HG02642 (cell line): ENCODE measurements around the gene RFX4.

ENCODE experiments used
- ATAC-seq: cut with Tn5 transposase; IDR thresholded peaks from one replicate; pipeline ENCODE4 v1.9.1; 2021; ENCODE audit warnings: mild to moderate bottlenecking; ENCODE audit not compliant: unreplicated experiment, poor library complexity

The RFX4 gene

DNA sequence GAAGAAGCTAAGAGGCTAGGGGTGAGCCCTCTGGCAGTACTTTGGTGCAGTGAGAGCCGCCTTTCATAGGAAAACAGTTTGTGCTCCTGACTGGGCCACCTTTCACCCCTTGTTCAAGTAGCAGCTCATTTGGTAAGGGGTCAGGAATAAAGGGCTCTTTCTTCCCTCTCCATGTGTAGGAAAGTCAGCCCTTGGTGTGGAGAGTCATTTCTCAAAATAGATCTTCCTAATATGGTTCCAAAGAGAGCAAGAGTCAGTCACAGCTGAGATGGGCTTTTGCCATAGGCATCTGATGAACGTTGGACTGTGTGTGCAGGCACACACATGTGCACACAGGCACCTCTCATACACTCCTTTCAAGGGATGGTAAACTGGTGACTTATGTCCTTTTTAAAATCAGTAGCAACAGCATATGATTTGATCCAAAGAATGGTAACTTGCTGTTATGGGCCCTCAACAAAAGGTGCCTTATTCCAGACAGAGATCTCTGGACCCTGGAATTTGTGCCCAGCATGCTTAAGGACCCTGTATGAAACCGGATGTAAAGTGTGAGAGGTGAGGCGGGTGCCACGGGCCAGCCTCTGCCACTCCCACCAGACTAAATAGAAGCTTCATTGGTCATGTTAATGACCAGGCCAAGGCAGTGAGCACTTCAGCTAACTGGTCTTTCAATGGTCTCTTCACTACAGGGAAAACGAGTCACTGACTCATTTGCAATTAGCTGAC, 175.0 kb downstream of the RFX4 start:
- no peak for ATAC-seq

DNA sequence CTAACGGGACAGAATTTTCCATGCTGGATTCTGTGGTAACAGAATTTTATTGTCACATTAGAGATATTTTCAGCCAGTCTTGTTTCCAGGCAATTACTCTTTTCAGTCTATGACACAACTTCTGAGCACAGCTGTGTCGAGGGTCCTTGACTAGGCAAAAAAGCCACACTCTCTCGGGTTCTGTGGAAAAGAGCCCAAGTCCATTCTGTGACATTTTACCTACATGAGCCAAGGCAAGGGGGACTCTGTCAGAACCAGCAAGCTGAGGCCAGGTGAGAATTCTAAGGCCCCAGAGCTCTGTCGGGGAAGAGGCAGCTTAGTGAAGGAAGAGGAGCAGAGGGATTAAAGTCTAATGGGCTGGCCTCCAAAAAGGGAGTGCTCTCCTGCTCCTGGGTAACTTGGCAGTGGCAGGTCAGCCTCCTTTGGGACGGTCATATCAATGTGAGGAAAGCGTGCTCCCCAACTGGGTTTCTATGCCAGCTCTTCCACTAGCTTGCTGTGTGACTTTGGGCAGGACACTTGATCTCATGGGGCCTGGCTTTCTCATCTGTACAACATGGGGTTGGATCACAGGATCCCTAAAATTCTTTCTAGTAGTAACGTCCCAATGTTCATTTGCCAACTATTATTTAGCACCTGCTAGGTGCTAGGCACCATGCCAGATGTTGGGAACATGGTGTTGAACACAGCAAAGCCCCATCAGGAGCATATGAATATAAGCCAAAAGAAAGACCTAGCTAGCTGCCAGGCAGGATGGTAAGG, 175.7 kb downstream of the RFX4 start:
- no peak for ATAC-seq

DNA sequence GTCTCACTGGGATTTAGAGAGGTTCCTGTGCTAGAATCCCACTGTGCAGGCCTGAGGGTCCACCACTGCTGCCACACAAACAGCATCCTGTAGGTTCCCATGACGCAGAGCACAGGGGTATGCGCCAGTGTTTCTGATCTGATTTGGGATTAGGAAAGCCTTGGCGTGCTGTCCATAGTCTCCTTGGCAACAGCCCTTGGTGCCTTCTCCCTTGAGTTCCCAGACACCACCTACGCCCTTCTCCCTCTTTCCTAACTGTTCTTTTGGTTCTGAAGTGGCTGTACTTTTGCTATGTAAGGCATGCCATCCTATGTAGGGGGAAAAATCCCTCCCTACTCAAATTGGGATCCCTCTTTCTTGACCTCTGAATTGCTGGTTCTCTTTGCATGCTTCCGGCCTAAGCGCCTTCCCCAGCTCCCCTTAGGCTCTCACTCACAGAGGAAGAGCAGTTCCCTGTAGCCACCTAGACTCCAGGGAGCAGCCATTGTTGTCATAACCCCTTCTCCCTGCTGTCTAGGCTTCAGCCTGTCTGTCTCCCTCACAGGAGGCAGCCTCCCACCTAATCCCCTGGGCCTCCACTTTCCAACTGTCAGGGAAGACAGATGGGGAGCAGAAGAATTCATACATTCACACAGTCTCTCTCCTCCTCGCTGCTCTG, 176.9 kb downstream of the RFX4 start:
- peak; percentile 33 for ATAC-seq

DNA sequence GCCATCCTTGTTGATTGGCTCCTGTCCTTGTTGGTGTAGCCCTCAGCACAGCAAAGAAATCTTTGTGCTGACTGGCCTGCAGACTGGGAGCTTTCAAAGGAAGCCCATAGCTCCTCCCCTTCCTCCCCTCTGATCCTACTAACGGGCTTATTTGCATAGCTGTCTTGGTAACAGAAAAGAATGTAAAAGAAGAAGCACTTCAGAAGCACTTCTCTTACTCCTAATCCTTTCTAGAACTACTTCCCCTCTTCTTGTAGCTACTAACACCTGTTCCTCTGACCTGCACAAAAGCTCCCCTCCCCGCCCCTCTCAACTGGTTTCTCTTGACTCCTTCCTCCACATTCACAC, 177.4 kb downstream of the RFX4 start:
- peak; percentile 97 for ATAC-seq

DNA sequence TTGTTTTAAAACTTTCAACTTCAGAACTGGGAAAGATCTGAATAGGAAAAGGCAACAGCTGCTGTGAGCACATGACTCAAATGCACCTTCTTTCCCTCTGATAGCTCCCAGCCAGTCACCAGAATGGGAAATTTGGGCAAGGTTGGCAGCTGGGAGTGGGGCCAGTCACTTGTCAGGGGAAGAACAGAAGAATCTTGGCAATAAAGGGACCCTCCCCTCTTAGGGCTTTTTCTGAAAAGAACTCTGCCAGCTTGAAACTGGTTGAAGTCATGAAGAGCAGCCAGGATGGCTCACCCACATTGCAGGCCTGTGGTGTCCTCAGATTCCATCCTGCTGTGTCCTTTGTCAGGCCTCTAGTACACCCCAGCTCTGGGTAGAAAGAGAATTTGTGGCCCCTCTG, 181.4 kb downstream of the RFX4 start:
- ATAC-seq = no peak

DNA sequence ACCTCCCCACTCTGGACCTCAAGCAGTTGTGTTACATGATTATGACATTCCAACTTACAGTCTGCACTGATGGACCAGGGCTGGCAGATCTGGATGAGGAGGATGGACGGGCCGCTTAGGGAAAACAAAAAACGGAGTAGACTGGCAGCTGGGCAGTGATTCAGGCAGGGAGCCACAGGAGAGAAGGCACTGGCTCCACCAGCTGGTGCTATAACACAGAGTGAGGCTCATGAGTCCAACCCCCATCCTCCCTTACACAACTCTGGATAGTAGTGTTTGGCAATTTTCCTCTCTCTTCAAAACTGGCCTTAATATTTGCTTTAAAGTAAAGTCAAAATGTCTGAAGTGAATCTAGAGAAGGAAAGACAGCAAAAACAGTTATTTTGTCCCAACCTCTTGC, 181.9 kb downstream of the RFX4 start:
- ATAC-seq = no peak

DNA sequence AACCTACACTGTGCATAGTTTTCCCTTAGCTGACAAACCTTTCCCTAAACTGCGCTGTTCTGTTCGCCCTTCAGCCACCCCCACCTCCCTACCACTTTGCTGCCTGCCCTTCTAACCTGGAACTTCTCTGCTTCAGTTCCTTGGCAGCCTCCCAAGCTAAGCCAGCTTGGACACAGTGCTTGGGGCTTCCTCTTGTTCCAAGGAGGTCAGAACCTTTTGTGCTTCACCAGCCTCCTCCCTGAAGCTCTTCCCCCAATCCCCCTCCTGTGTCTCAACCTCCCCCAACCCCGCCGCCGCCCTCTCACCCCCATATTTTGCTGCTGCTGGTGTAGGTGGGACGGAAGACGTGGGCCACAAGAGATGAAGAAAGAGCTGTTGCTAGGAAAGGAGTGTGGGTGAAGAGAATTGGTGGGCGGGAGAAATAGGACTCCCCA, 183.6 kb downstream of the RFX4 start:
- no peak for ATAC-seq

DNA sequence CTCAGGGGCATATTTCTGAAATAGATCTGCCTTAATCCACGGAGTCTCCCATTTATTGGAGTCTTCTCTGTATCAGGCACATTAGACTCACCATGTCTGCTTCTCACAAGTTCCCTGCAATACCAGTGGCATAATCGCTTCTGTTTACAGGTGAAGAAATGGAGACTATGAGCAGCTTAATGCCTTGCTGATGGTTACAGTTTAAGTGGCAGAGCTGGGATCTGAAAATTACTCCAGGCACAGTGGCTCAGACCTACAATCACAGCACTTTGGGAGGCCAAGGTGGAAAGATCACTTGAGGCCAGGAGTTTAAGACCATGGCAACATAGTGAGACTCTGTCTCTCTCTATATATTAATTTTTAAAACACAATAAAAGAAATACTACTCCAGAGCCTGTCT, 184.4 kb downstream of the RFX4 start:
- ATAC-seq = no peak

DNA sequence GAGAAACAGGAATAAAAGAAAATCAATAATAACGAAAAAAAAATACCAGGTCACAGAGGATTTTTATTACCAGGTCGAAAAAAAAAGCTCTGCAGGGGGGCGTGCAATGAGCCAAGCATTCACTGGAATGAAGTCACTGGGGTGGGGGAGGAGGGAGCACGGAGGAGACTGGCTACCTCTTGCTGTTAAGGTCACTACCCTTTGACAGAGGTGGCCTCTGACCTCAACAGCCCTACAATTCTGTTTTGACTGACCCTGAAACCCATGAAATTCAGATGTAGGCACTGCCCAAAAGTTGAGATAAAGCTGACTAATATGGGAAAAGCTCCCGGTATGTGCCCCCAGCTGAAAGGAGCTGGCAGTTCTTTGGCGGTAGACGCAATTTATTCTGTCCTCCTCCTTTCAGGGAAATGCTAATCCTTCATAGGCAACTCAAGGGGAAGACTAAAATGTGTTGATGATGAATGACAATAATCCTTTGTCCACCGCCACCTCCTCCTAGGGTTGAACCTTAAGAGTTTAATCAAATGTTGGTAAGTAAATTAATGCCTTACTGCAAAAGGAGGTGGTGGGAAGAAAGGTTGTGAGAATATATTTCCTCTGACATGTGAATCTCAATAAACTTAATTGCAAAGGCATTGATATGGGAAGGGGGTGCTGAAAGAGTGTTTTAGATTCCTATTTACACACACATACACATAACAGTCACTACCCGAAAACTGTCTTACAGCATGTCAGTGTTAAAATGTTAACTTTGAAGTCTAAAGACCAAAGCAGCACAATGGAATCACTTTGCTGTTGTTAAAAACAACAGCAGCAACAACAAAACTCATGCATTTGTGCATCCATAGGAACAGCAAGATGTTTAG, 185.4 kb downstream of the RFX4 start:
- ATAC-seq = no peak

DNA sequence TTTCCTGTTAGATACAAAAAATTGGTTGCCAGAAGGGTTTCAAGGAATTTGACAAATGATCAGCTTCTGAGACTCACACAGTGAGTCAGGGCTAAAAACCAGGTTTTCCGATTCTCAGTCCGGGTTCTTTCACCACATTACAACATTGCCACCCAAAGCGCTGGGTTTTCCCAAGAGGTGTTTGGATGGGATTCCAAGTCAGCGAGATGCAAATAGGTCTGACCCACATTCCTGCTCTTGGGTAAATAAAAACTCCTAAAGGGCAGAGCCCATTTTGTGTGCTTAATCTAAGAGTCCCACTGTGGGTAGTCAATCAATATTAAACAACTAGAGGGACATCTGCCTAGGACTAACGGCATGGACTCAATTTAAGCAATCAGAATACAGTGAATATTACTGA, 186.3 kb downstream of the RFX4 start:
- ATAC-seq = no peak

DNA sequence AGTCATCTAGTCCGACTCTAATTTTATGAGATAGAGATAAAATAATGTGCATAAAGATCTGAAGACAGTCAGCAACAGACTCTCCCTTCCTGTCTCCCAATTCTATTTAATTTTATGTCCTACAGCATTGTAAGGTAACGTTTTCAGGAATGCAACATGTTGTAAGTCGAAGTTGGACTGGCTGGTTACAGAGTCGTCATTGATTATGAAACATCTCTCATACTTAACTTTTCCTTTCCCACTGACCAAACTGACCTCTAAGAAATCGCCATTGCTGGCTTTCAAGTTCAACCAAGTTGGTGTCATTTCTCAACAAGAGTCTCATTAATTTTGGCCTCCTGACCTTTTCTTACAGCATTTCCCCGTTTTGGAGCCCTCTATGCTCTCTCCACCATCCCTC, 186.7 kb downstream of the RFX4 start:
- no peak for ATAC-seq

DNA sequence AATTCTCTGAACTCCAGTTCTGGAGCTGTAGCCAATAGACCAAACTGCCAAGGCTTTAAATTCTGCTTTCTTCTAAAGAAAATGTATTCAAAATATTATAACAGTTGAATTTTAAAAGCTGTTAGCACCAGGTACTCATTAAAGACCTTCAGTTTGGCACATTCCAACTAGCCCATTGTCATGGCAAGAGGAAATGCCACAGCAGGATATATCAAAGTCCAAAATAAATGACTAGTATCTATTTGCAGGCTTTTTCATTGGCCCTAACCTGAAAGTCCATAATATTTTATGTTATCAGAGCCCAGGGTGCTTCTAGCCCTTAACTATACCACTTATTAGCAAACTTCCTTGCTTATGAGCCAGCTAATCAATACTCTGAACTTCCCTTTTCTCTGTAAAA, 188.6 kb downstream of the RFX4 start:
- ATAC-seq = no peak

DNA sequence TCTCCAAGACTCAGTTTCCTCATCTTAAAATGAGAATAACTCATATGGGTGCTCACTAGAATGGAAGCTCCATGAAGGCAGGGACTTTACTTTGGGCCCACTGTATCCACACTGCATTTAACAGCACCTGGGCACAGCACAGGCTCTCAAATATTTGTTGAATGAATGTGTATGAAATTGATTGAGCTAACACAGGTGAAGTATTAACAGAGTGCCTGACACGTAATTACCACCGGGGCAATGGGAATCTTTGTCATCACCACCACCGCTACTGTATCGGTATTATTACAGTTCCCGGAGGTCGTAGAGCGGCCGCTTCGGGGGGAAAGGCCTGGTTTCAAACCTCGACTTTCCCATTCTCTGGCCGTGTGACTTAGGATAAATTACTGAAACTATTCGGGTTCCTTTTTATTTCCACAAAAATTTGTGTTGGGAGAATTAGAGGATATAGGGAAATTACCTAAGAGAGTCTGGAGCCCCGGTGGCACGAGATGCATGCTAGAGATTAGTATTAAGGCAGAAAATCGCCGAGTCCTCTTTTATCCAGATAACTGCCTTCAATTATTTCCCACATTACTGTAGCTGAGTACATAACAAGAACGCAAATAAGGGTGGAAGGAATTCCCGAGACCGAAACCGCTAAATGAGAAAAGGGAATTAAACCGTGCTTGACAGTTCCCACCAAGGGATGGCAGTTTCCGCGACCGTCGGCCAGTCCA, 190.6 kb downstream of the RFX4 start:
- no peak for ATAC-seq

DNA sequence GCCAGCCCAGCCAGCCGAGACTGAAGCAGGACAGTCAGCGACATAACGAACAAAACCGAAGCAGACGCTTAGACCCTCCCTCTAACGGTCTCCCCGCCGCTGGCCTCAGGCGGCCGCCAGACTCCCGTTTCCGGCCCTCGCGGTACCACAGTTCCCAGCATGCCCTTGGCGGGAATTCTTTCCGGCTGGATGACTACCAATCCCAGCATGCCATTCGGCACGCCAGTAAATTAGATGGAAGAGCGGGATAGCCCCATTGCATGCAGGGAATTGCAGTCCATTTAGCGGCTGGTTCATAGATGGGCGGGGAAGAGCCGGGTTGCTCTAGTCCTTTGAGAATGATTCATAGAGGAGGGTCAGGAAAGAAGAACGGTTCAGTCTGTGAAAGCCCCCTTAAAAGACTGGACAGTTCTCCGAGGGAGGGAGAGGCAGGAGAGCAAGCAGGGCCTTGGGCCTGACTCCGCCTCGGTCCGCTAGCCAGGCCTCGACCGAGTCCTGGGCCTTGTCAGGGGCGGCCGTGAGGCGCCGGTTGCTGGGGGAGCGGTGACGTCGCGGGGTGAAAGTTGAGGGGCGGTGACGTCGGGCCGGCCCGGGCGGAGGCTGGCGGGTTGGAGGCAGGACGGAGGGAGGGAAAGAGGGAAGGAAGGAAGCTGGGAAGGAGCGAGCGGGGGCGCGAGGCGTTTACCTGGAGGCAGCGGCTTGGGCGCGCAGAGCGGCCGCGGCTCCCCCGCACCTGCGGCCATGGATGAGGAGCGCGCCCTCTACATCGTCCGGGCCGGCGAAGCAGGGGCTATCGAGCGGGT, 191.4 kb downstream of the RFX4 start, which contains the start of gene RIC8B:
RIC8B (plus strand) TSS at position 678 of the 803 bp plus-strand sequence; CDS start at position 742, 64 bp downstream.
- ATAC-seq = peak; percentile 90

DNA sequence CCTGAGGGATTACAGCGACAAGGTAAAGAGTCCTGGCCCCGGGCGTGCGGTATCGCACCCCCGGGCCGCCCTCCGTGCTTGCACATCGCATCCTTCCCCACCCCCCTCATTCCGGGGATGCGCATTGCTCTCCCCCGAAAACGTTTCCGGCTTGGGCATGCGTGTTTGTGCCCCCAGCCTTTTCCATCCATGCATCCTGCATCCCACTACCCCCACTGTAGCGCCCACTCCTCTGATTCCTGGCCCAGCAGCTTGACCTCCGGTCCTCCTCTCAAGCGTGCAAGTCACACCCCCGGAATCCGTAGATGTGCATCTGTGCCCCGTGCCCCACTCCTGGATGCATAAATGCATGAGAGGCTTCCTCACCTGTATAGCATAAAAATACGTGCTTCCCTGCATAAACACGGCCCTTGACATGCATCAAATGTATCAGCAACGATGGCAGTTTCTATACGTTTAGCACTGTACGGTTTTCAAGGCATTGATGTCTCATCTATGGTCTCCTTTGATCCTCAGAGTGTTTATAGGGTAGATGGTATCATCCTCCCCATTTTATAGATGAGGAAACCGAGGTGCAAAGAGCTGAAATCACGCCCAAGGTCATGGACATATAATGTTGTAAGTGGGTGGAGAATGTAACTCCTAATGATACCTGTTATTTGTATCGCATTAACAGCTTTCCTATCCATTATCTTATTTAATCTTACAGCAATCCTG, 192.2 kb downstream of the RFX4 start:
- ATAC-seq = no peak

DNA sequence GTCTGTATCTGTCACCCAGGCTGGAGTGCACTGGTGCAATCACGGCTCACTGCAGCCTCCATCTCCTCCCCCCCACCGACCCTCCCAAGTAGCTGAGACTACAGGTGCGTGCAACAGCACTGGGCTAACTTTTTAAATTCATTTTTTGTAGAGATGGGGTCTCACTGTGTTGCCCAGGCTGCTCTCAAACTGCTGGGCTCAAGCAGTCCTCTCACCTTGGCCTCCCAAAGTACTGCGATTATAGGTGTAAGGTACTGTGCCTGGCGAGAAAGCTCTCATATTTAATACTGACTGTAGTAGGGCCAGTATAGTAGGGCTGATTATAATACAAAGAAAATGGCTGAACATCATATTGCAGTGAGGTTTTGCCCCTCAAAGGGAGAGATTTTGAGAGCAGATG, 194.1 kb downstream of the RFX4 start:
- ATAC-seq = no peak

DNA sequence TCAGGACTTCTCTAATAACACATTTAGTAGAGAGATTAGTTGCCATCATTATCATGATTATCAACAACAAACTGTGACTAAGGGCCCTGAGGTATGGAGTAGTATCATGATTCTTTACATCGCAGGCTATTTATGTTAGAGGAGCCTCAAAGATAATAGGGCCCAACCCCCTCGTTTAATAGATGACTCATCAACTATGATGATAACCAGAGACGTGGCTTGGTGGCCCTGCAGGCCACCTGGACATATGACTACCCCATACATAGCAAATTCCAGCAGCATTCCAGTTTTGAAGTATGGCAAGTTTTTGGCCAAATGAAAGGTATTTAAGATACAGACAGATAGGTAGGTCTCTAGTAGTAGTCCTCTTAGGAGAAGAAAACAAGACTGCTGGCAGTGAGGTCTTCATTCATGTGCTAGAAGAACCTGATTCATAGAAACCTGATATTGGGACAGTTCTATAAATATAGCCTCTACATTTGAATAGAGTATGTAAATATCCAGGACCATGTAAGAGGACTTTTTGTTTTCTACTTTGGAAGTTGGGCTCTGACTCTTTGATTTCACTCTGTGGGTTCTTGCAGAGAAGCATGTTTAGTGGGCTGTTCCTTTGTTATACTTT, 197.3 kb downstream of the RFX4 start:
- no peak for ATAC-seq

DNA sequence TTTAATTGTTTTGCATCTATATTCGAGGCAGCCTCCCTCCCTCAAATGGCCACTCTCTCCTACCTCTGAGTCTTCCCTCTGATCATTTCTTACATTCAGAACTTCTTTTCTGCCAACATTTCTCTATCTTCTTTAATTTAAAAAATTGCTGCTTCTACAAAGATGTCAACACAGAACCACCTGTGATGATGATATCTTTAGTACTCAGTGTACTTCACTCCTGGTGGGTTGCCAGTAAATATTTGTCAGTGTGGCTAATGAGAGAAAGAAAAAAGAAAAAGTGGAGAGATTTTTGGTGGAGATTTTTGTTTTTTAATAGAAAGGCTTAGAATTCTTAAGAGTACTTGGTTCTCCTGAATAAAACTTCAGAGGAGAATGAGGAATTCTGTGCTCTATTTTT, 199.8 kb downstream of the RFX4 start:
- ATAC-seq = no peak
